SK-N-MC (cell line): Measurements from ENCODE around the gene FBXL20.

Experiments
- EZH2 ChIP-seq: fragments of 200-600 bp; sonication (generic); IDR thresholded peaks from one replicate; pipeline ENCODE4 v1.6.1; 2017; ENCODE audit warnings: antibody characterized with exemption
- FOXP2 ChIP-seq: optimal IDR thresholded peaks from 2 replicates; pipeline ENCODE3; 2011; ENCODE audit warnings: mild to moderate bottlenecking, moderate library complexity; ENCODE audit not compliant: insufficient read depth; ENCODE audit errors: extremely low read length, control extremely low read depth
- POLR2AphosphoS5 ChIP-seq: IDR thresholded peaks from 2 replicates; pipeline ENCODE4 v1.6.1; 2012; ENCODE audit warnings: mild to moderate bottlenecking, low read depth, low read length, borderline replicate concordance

GRCh38 chr17:39283896-39284295 is 117.5 kb downstream of the FBXL20 start:
- TF ChIP-seq EZH2 (no peak), POLR2AphosphoS5 (no peak), FOXP2 (no peak)
